Measurements from ENCODE around the gene CEBPG. TPM values are rescaled to one million over a fixed set of nuclear protein-coding genes. Genes with fewer than 3 reads are reported as not detected.

Gene CEBPG
- total and polyA plus RNA-seq, 11 donors, result 11.8 to 30.7 (median 14.7) TPM

DNA sequence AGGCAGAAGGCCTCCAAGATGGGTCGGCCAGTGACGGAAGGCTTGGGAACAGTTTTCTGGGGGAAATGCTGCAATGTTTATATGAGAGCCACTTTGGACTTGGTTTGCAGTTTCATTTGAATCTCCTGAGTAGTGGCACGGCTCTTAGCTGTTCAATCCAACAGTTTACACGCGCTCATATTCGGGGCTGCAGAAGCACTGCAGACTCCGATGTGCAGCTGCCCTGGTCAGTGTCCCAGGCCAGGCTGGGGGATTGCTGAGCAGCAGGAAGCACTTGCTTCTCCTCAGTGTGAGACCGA lies 31.7 kb downstream of the CEBPG start:
- TF ChIP-seq CTCF (IDR thresholded peaks at IDR 0.05) (no peak), POLR2A (IDR thresholded peaks at IDR 0.05) (no peak)
- peak in 1 of 5 donors; percentile 30 for DNase-seq
- Histone ChIP-seq H3K36me3 (peaks cover 0 to 6% (median 0%) of the 10 kb centered on the region in 9 donors), H3K27ac (no peak overlapping the region), H3K9me3 (no peaks in the 10 kb centered on the region), H3K4me1 (peaks cover 0 to 13% (median 0%) of the 10 kb centered on the region in 12 donors), H3K27me3 (no peaks in the 10 kb centered on the region), H3K4me3 (no peak overlapping the region)
- no peak for ATAC-seq
- intact Hi-C loops (cut with DNase I), result loop anchor here in 9 of 10 donors (5.0 to 10.0 kb wide), 5 partner anchors 50 to 263 kb away; partner anchors contain the start of gene CEBPA (in 6 of the 9)
- WGBS, 4 donors, result 75 to 87% (median 77%) methylated on average over 6 to 8 of the region's 8 CpGs

GRCh38 chr19:33405553-33406461 lies 32.3 kb downstream of the CEBPG start:
- H3K4me3 ChIP-seq, result no peak overlapping the region
- no peak overlapping the region for H3K27ac ChIP-seq
- H3K27me3 ChIP-seq, result no peaks in the 10 kb centered on the region
- DNase-seq, result peak in 2 of 5 donors; percentile 17 to 65
- peaks cover 0 to 13% (median 0%) of the 10 kb centered on the region in 12 donors for H3K4me1 ChIP-seq
- H3K36me3 ChIP-seq, result peaks cover 0 to 12% (median 0%) of the 10 kb centered on the region in 9 donors
- TF ChIP-seq CTCF (IDR thresholded peaks at IDR 0.05) (no peak), POLR2A (IDR thresholded peaks at IDR 0.05) (no peak)
- intact Hi-C loops (cut with DNase I), result loop anchor here (1.0 to 10.0 kb wide), 11 partner anchors 51 to 264 kb away; partner anchors contain the start of gene CEBPA (in 6 of the 10)
- 83 to 92% (median 86%) methylated on average over 31 to 34 of the region's 34 CpGs for WGBS, 4 donors
- H3K9me3 ChIP-seq, result no peaks in the 10 kb centered on the region
- ATAC-seq, result peak in 1 of 4 donors; percentile 21

- no peak overlapping the region for H3K4me3 ChIP-seq
- no peaks in the 10 kb centered on the region for H3K9me3 ChIP-seq
- WGBS, 4 donors, result 52 to 78% (median 65%) methylated on average over 8 to 13 of the region's 13 CpGs
- H3K27me3 ChIP-seq, result no peaks in the 10 kb centered on the region
- TF ChIP-seq POLR2A (IDR thresholded peaks at IDR 0.05) (no peak), CTCF (IDR thresholded peaks at IDR 0.05) (peak; percentile 90 to 97 (median 94))
- peak; percentile 47 to 79 (median 74) for ATAC-seq
- peaks cover 0 to 13% (median 0%) of the 10 kb centered on the region in 12 donors for H3K4me1 ChIP-seq
- peak; percentile 63 to 83 (median 72) for DNase-seq
- intact Hi-C loops (cut with DNase I), result loop anchor here (1.0 to 10.0 kb wide), 12 partner anchors 52 to 264 kb away; partner anchors contain the start of gene CEBPA (in 6 of the 10)
- peaks cover 0 to 20% (median 0%) of the 10 kb centered on the region in 9 donors for H3K36me3 ChIP-seq
- no peak overlapping the region for H3K27ac ChIP-seq
These were observed 33.1 kb downstream of the CEBPG start for GRCh38 chr19:33406521-33407139.

DNA sequence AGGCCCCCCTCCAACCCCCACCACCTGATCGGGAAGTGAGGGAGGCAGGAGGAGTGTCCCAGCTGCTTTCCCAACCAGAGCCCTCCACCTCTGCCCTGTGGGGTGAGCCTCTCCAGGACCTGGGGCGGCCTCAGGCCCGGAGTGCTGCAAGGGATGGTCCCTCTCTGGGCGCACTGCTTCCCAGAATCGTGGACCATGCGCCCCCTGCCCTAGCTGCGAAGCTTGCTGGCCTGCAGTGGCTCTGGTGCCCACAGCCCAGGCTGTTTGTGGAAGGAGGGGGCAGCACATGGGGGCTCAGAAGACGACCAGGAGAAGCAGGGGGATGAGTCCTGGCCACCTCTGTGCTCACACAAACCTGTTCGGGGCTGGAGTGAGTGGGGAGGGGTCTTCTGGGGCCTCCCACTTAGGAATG lies 33.6 kb downstream of the CEBPG start:
- no peaks in the 10 kb centered on the region for H3K27me3 ChIP-seq
- 50 to 64% (median 52%) methylated on average over 8 to 9 of the region's 9 CpGs for WGBS, 4 donors
- no peak overlapping the region for H3K27ac ChIP-seq
- TF ChIP-seq CTCF (IDR thresholded peaks at IDR 0.05) (peak in 4 of 12 donors; percentile 11 to 40 (median 27)), POLR2A (IDR thresholded peaks at IDR 0.05) (no peak)
- ATAC-seq (peak in 1 of 4 donors; percentile 3), DNase-seq (peak in 2 of 5 donors; percentile 15 to 25)
- peaks cover 0 to 13% (median 0%) of the 10 kb centered on the region in 12 donors for H3K4me1 ChIP-seq
- no peaks in the 10 kb centered on the region for H3K9me3 ChIP-seq
- intact Hi-C loops (cut with DNase I), result loop anchor here (1.0 to 10.0 kb wide), 11 partner anchors 52 to 265 kb away; partner anchors contain the start of gene CEBPA (in 6 of the 10)
- H3K4me3 ChIP-seq, result no peak overlapping the region
- peaks cover 0 to 22% (median 0%) of the 10 kb centered on the region in 9 donors for H3K36me3 ChIP-seq

All from heart left ventricle (tissue), 16 donors.